DND-41 (cell line): ENCODE data around the gene ST6GALNAC4.
A peak's percentile ranks its signal among the peaks of the same experiment; 100 is the strongest.

ENCODE experiments used
- CTCF ChIP-seq: IDR thresholded peaks from 2 replicates; pipeline ENCODE4 v1.5.1; 2012; ENCODE audit warnings: borderline replicate concordance, low read length, moderate library complexity, mild to moderate bottlenecking; ENCODE audit not compliant: poor library complexity, severe bottlenecking; ENCODE audit errors: extremely low read depth
- EZH2 ChIP-seq: IDR thresholded peaks from 3 replicates; pipeline ENCODE4 v1.6.1; 2012; ENCODE audit warnings: borderline replicate concordance, low read depth, mild to moderate bottlenecking, moderate library complexity, low read length, inconsistent platforms; ENCODE audit not compliant: severe bottlenecking

GRCh38 chr9:127869310-127870152 is 47.3 kb downstream of the ST6GALNAC4 start:
- TF ChIP-seq CTCF (peak; percentile 81), EZH2 (no peak)
